T-helper 1 cell treated with Interleukin-12 subunit alpha and Interleukin-12 subunit beta and Interleukin-4 antibody, amounts not matched to agents 30 ng/mL and 1 ng/mL, for 36 hours (primary cell): ENCODE data around the gene CDC45. TPM values are rescaled to one million over a fixed set of nuclear protein-coding genes. Genes with fewer than 3 reads are reported as not detected.

ENCODE experiments used
- intact Hi-C: fragments of 100-400 bp; cut with micrococcal nuclease; formaldehyde crosslinking; loops from one replicate; pipeline ENCODE4 v1.15.1; 2024
- total RNA-seq: library from RNA; stranded (reverse); gene quantifications from 2 replicates; pipeline ENCODE4 v1.2.3, GENCODE V29; 2022

Gene CDC45
- total RNA-seq, 1 donor from 2014 or later, result 61.0 TPM

- intact Hi-C loops, result no loop called here
Observed at GRCh38 chr22:19554834-19555404, 75.2 kb downstream of the CDC45 start.

DNA sequence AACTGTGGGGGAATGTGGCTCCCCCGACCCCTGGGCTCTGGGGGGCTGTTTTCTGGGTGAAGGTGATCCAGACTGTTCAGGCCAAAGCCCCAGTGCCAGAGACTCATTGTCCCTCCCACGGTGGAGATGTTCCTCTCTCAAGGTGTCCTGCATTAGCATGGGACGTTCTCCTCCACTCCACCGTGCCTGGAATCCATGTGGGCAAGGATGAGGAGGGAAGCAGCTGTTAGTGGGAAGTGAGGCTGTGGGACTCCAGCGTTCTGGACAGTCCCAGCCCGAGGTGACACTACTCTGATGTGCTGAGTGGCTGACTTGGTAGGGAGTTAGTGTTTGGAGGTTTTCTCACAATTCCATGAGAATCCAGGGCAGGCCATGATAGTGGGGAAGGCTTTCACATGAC is 75.9 kb downstream of the CDC45 start:
- intact Hi-C loops, result no loop called here

GRCh38 chr22:19556963-19557545 is 77.3 kb downstream of the CDC45 start:
- intact Hi-C loops, result no loop called here

DNA sequence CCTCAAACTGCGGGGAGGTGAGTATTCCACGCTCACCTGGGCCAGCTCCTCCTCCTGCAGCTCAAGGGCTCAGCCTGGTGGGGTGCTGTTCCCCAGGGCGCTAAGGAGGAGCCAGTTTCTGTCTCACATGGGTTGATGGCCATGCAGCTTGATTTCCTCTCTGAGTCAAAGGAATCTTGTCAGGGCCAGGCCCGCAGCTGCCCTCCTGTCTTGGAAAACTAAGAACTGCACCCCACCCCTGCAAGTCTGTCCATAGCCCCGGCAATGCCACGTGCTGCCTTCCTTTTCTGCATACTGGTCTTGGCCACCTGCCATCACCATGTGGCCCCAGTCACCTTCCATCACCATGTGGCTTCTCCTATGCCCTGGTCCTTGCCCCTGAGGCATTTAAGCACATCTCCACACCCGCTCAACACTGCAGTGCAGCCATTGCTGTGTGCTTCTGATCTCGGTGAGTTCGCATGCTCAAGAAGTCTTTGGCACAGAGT is 79.6 kb downstream of the CDC45 start:
- intact Hi-C loops, result no loop called here

GRCh38 chr22:19559956-19560355 is 80.2 kb downstream of the CDC45 start:
- intact Hi-C loops, result no loop called here

GRCh38 chr22:19565382-19566278 is 85.9 kb downstream of the CDC45 start:
- intact Hi-C loops, result no loop called here

DNA sequence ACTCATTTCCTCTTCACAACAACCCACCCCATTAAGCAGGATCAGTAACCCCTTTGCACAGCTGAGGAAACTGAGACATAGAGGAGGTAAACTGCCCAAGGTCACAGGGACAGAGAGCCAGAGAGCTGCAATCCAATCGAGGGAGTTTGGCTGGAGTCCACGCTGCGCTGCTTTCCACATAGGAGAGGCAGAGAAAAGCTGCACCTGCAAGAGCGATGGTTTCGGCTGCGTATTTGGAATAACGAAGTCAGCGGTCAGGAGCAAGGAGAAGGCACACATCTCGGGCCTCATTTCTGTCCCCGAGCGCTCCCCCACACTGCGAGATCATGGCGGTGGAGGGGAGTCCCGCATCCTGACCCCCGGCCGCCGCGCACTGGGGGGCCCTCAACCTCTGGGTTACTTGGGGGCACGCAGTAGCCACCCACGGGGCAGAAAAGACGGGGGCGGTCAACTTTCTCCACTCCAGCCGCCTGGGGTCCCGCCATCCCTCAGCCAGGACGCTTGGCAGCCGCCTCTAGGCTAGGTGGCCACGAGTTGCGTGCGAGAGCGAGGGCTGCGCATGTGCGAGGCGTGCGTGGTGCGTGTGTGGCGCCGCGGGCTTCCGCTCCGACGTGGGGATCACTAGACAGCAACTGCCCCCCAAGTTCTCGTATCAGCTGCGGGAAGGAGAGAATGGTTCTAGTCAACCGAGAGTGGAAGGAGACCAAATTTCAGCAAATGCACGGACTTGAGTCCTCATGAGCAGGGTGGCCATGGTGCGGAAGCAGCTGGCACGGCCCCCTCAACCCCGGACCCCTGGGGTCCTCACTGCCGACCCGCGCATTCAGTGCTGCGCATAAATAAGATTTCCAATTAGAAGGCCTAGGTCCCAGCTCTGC is 86.8 kb downstream of the CDC45 start:
- intact Hi-C loops, result no loop called here

- intact Hi-C loops, result no loop called here
Observed at GRCh38 chr22:19567157-19568009, 87.7 kb downstream of the CDC45 start.

- intact Hi-C loops, result no loop called here
Observed at GRCh38 chr22:19568337-19569275, 88.9 kb downstream of the CDC45 start.

DNA sequence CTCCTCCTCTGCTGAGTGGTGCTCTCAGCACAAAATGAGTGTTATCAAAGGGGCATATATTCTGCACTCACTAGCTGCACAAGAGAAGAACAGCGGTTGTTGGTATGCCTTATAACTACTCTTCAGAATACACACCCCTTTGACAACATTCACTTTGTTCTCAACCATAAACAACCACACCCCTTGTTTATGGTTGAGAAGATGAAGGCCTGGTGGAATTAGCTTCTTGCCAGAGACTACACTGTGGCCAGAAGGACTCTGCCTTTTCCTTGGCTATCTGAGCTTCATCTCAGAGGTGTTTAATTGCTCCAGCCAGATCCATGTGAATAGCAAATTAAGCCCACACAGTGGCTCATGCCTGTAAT is 89.5 kb downstream of the CDC45 start:
- intact Hi-C loops, result no loop called here

GRCh38 chr22:19569976-19570375 is 90.3 kb downstream of the CDC45 start:
- intact Hi-C loops, result no loop called here

Other genes starting within 250 kb of the CDC45 start
- gene CLTCL1, start 188.2 kb upstream of the CDC45 start, total RNA-seq, result 0.66 and 1.1 TPM in 2 replicates
- gene HIRA, start 48.2 kb upstream of the CDC45 start, total RNA-seq, result 46.5 and 47.7 TPM in 2 replicates
- gene MRPL40, start 47.4 kb upstream of the CDC45 start, total RNA-seq, result 19.8 and 23.0 TPM in 2 replicates
- 29.6 and 33.0 TPM in 2 replicates for gene C22orf39, start 32.2 kb upstream of the CDC45 start, total RNA-seq
- 105 and 106 TPM in 2 replicates for gene UFD1, start 727 bp upstream of the CDC45 start, total RNA-seq
- 3.3 and 3.8 TPM in 2 replicates for gene CLDN5, start 44.5 kb downstream of the CDC45 start, total RNA-seq
- 0.71 TPM in 1 of 2 replicates, not detected in the other for gene SEPTIN5, start 234.6 kb downstream of the CDC45 start, total RNA-seq
- not detected in 2 replicates for gene GP1BB, start 243.6 kb downstream of the CDC45 start, total RNA-seq